K562 (cell line): ENCODE results near the gene ATP6V0C. TPM values are rescaled to one million over a fixed set of nuclear protein-coding genes. Genes with fewer than 3 reads are reported as not detected.

Source experiments
- CBX1 ChIP-seq: sonication (generic); IDR thresholded peaks from 2 replicates; pipeline ENCODE4 v1.6.1; 2016; ENCODE audit warnings: antibody characterized with exemption, low read depth, mild to moderate bottlenecking
- CC2D1A ChIP-seq: fragments of 450-650 bp; IDR thresholded peaks from 2 replicates; pipeline ENCODE4 v1.6.1; 2017; ENCODE audit warnings: mild to moderate bottlenecking
- CEBPB ChIP-seq: fragments of 450-650 bp; IDR thresholded peaks from 2 replicates; pipeline ENCODE4 v1.6.1; 2016; ENCODE audit warnings: missing genetic modification characterization, missing compliant biosample characterization
- GABPA ChIP-seq: fragments of 200-800 bp; sonication (Bioruptor generic); conservative IDR thresholded peaks from 2 replicates; pipeline ENCODE4 v1.6.1; 2016; ENCODE audit warnings: low read depth, missing genetic modification characterization, missing compliant biosample characterization
- HBP1 ChIP-seq: fragments of 450-650 bp; formaldehyde crosslinking; IDR thresholded peaks from 2 replicates; pipeline ENCODE4 v1.4.0; 2022; ENCODE audit warnings: missing genetic modification characterization
- MLX ChIP-seq, 2 experiments: fragments of 450-650 bp in 1 of 2; sonication (generic) in 1 of 2; formaldehyde crosslinking; conservative IDR thresholded peaks; 2 replicates each; pipeline versions ENCODE4 v1.4.0 to v1.8.1; 2020 to 2022; ENCODE audit warnings: mild to moderate bottlenecking in 1 of 2, missing genetic modification reagents in 1 of 2
- NBN ChIP-seq: fragments of 450-650 bp; IDR thresholded peaks from 2 replicates; pipeline ENCODE4 v1.6.1; 2016; ENCODE audit warnings: low read depth, mild to moderate bottlenecking
- NKRF ChIP-seq: fragments of 450-650 bp; IDR thresholded peaks from 2 replicates; pipeline ENCODE4 v1.6.1; 2016; ENCODE audit warnings: borderline replicate concordance
- NR3C1 ChIP-seq: sonication (generic); formaldehyde crosslinking; IDR thresholded peaks from 2 replicates; pipeline ENCODE4 v1.8.1; 2022; ENCODE audit warnings: missing genetic modification reagents
- OTX1 ChIP-seq: fragments of 450-650 bp; formaldehyde crosslinking; IDR thresholded peaks from 2 replicates; pipeline ENCODE4 v1.4.0; 2022; ENCODE audit warnings: mild to moderate bottlenecking
- PRMT5 ChIP-seq: sonication (generic); formaldehyde crosslinking; IDR thresholded peaks from 2 replicates; pipeline ENCODE4 v1.5.0; 2020; ENCODE audit warnings: missing genetic modification reagents
- RBFOX2 ChIP-seq: fragments of 200-400 bp; formaldehyde crosslinking; IDR thresholded peaks from 2 replicates; pipeline ENCODE4 v1.6.1; 2017; ENCODE audit warnings: low read depth, mild to moderate bottlenecking, low read length, moderate library complexity
- SMC3 ChIP-seq: conservative IDR thresholded peaks from 2 replicates; pipeline ENCODE4 v1.6.1; 2011; ENCODE audit warnings: low read depth, low read length, improper control_type of control experiment; ENCODE audit not compliant: insufficient read depth
- STAG1 ChIP-seq: sonication (generic); formaldehyde crosslinking; IDR thresholded peaks from 2 replicates; pipeline ENCODE4 v1.5.0; 2020; ENCODE audit warnings: missing genetic modification reagents, borderline replicate concordance
- TFE3 ChIP-seq: fragments of 450-650 bp; formaldehyde crosslinking; IDR thresholded peaks from 2 replicates; pipeline ENCODE4 v1.4.0; 2020; ENCODE audit warnings: mild to moderate bottlenecking, mixed read lengths
- ZNF583 ChIP-seq: fragments of 250-450 bp; sonication (Bioruptor Pico); IDR thresholded peaks from 2 replicates; pipeline ENCODE4 v1.4.0; 2020
- ZNF785 ChIP-seq: fragments of 250-450 bp; sonication (Bioruptor Pico); IDR thresholded peaks from 2 replicates; pipeline ENCODE4 v1.4.0; 2020; ENCODE audit warnings: mild to moderate bottlenecking
- polyA plus RNA-seq, 8 experiments: library from polyadenylated mRNA; depleted of rRNA in 4 of 8; stranded (reverse) in 5 of 8; unstranded in 3 of 8; fragments of >200 nt; fragmentation: Nextera tagmentation in 2 of 8; fragmentation: Illumina TruSeq in 1 of 8; extraction: Ambion mirVana in 2 of 8; extraction: Trizol in 1 of 8; gene quantifications; 2 replicates each; pipeline versions ENCODE4 v1.2.1 to v1.2.3, GENCODE V29; 2011 to 2014; ENCODE audit warnings: inconsistent platforms in 1 of 8, missing spikeins in 1 of 8
- total RNA-seq, 7 experiments: library from RNA; depleted of rRNA in 6 of 7; stranded (reverse); fragments of >200 nt in 6 of 7; fragmentation: Illumina TruSeq in 2 of 7; extraction: Trizol in 2 of 7; gene quantifications; 2 replicates each; pipeline versions ENCODE4 v1.2.1 to v1.2.3, GENCODE V29; 2011 to 2021; ENCODE audit warnings: low replicate concordance in 1 of 7

ATP6V0C gene
- total and polyA plus RNA-seq, 9 of the 15 experiments (the other 6 are each of a cell fraction or from before 2014, with no cell fraction given), result 2.9 to 228 (median 22.7) TPM

GRCh38 chr16:2514333-2515179, 804 bp downstream of the ATP6V0C start (continued):
- no peak for TF ChIP-seq STAG1 (CRISPR knock-in tag)
- TF ChIP-seq TFE3 (CRISPR knock-in tag), result no peak
- 0 out of 2 replicates have a peak, but pooled peaks have one; percentile 14 for TF ChIP-seq NR3C1 (CRISPR knock-in tag)
- TF ChIP-seq ZNF785 (CRISPR knock-in tag), result no peak
- no peak for TF ChIP-seq ZNF583 (CRISPR knock-in tag)
- TF ChIP-seq MLX (CRISPR knock-in tag; conservative IDR thresholded peaks at IDR 0.05), result no peak
- TF ChIP-seq CBX1, result no peak
- TF ChIP-seq OTX1 (CRISPR knock-in tag), result no peak
- peak; percentile 70 for TF ChIP-seq RBFOX2
- TF ChIP-seq PRMT5 (CRISPR knock-in tag), result no peak
- TF ChIP-seq NBN, result no peak
- TF ChIP-seq CEBPB (tag), result peak; percentile 31
- no peak for TF ChIP-seq CC2D1A
- 0 out of 2 replicates have a peak, but pooled peaks have one; percentile 43 for TF ChIP-seq NKRF
- no peak for TF ChIP-seq SMC3
- TF ChIP-seq GABPA (tag), result 0 out of 2 replicates have a peak, but pooled peaks have one; percentile 17
- TF ChIP-seq HBP1 (CRISPR knock-in tag), result peak; percentile 11; the same call in 1 of the 2 replicates
